GM10266 (cell line): ENCODE data around the gene A1CF.

Experiments used
- DNase-seq: peaks from one replicate; pipeline ENCODE4 v3.0.0; 2012; ENCODE audit errors: extremely low spot score
- CTCF ChIP-seq: IDR thresholded peaks from 2 replicates; pipeline ENCODE4 v1.5.1; 2012; ENCODE audit warnings: mild to moderate bottlenecking, low read depth; ENCODE audit not compliant: control insufficient read depth, insufficient read depth; ENCODE audit errors: missing control alignments

A1CF gene

GRCh38 chr10:50807851-50808776, 77.3 kb downstream of the A1CF start:
- TF ChIP-seq CTCF = no peak
- no peak for DNase-seq

- no peak for DNase-seq
- no peak for TF ChIP-seq CTCF
Observed at GRCh38 chr10:50805981-50806622, 79.3 kb downstream of the A1CF start.

DNA sequence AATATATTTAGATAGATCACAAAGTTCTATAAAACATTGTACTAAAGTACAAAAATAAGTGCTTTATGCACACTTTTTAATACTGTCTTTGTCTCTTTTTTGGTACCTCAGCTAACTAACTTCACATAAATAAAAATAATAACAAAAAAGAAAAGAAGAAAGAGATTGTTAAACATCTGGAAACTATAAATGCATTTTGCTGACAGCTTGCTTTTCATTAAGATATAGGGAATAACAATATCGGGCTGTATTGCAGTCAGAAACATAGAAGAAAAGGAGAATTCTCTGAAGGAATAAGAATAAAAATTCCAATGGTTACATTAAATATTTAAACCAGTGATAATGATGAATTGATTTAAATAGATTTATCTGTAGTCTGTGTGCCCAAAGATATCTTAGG, 85.8 kb downstream of the A1CF start:
- no peak for TF ChIP-seq CTCF
- DNase-seq = no peak

DNA sequence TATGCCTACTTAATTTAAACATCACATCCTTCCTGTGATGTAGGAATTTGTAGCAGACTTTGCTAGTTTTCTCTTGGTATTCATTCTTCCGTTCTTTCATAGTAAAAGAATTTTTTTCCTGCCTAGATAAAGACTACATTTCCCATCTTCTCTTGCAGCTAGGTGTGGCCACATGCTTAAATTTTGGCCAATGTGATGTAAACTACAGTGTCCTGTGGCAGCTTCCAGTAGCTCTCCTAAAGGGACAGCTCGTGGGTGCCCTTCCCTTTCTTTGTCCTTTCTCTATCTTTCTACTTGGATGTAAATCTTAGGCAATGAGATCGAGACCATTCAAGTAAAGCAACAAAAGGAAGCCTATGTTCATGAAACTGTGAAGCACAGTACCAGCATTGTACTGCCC, 87.1 kb downstream of the A1CF start:
- no peak for TF ChIP-seq CTCF
- DNase-seq = no peak

GRCh38 chr10:50796693-50797092, 88.7 kb downstream of the A1CF start:
- TF ChIP-seq CTCF = no peak
- no peak for DNase-seq

DNA sequence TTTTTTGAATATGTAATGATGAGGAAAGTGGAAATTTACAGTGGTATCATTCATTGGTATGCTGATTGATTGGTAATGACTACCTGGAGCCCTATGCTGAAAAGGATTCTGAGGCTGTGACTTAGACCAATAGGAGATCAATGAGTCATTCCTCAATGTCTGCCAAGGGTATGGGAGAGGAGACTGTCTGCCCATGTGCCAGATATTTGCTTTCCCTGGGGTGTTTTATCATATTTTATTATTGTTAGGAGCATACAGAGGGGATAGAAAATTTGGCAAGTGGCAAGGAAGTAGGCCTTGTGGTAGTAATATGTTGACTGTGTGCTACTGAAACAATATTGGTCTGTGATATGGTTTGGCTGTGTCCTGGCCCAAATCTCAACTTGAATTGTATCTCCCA, 90.9 kb downstream of the A1CF start:
- no peak for TF ChIP-seq CTCF
- DNase-seq = no peak
